ENCODE results near the gene SLC4A8. TPM values are rescaled to one million over a fixed set of nuclear protein-coding genes. Genes with fewer than 3 reads are reported as not detected.

Gene SLC4A8
- total RNA-seq, 1 experiment from 2014 or later: 3.0 TPM

GRCh38 chr12:51519755-51520154 is 95.1 kb downstream of the SLC4A8 start:
- BruUV-seq (replicated peaks): no TSS peak
- DNase-seq: no peak
- Histone ChIP-seq H3K27me3 (ENCODE audit: insufficient read depth, low read depth) (peaks cover 6% of the 10 kb centered on the region; the same call in 1 of the 2 replicates), H3K4me2 (no peak overlapping the region), H2AFZ (no peak overlapping the region), H3F3A (ENCODE audit: insufficient read depth, low read depth) (no peaks in the 10 kb centered on the region), H3K4me3 (no peak overlapping the region), H3K4me1 (replicated peaks; ENCODE audit: insufficient read depth) (no peaks in the 10 kb centered on the region), H3K27ac (no peak overlapping the region), H3K9me2 (ENCODE audit: insufficient read depth) (no peaks in the 10 kb centered on the region), H3K9me3 (ENCODE audit: insufficient read depth, low read depth) (no peaks in the 10 kb centered on the region), H3K36me3 (ENCODE audit: low read depth) (no peaks in the 10 kb centered on the region), H4K20me1 (ENCODE audit: insufficient read depth) (no peaks in the 10 kb centered on the region), H3K79me2 (ENCODE audit: low read depth) (no peaks in the 10 kb centered on the region)
- POLR2A ChIA-PET (ENCODE audit: unreplicated experiment): no interaction called here
- intact Hi-C loops (cut with micrococcal nuclease; ENCODE audit: unreplicated experiment): no loop called here
- CTCF ChIA-PET: no interaction called here
- no peak for TF ChIP-seq EZH2 (IDR thresholded peaks at IDR 0.05; ENCODE audit: low read depth)
- TF ChIP-seq, protein P1, sequence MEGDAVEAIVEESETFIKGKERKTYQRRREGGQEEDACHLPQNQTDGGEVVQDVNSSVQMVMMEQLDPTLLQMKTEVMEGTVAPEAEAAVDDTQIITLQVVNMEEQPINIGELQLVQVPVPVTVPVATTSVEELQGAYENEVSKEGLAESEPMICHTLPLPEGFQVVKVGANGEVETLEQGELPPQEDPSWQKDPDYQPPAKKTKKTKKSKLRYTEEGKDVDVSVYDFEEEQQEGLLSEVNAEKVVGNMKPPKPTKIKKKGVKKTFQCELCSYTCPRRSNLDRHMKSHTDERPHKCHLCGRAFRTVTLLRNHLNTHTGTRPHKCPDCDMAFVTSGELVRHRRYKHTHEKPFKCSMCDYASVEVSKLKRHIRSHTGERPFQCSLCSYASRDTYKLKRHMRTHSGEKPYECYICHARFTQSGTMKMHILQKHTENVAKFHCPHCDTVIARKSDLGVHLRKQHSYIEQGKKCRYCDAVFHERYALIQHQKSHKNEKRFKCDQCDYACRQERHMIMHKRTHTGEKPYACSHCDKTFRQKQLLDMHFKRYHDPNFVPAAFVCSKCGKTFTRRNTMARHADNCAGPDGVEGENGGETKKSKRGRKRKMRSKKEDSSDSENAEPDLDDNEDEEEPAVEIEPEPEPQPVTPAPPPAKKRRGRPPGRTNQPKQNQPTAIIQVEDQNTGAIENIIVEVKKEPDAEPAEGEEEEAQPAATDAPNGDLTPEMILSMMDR (conservative IDR thresholded peaks at IDR 0.05): no peak

GRCh38 chr12:51520576-51521325 is 96.1 kb downstream of the SLC4A8 start:
- POLR2A ChIA-PET (ENCODE audit: unreplicated experiment): no interaction called here
- TF ChIP-seq, protein P1 (conservative IDR thresholded peaks at IDR 0.05): no peak
- TF ChIP-seq EZH2 (IDR thresholded peaks at IDR 0.05; ENCODE audit: low read depth): no peak
- CTCF ChIA-PET: no interaction called here
- H3K9me3 ChIP-seq (ENCODE audit: insufficient read depth, low read depth): no peaks in the 10 kb centered on the region
- H2AFZ ChIP-seq: no peak overlapping the region
- no peaks in the 10 kb centered on the region for H3K4me1 ChIP-seq (replicated peaks; ENCODE audit: insufficient read depth)
- intact Hi-C loops (cut with micrococcal nuclease; ENCODE audit: unreplicated experiment): no loop called here
- no peaks in the 10 kb centered on the region for H3K9me2 ChIP-seq (ENCODE audit: insufficient read depth)
- 0 out of 2 replicates have a peak, but pooled peaks cover under 1% of the 10 kb centered on the region for H3K27me3 ChIP-seq (ENCODE audit: insufficient read depth, low read depth)
- H3K4me3 ChIP-seq: no peak overlapping the region
- BruUV-seq (replicated peaks): no TSS peak
- no peaks in the 10 kb centered on the region for H4K20me1 ChIP-seq (ENCODE audit: insufficient read depth)
- no peak for DNase-seq
- H3K36me3 ChIP-seq (ENCODE audit: low read depth): no peaks in the 10 kb centered on the region
- no peak overlapping the region for H3K27ac ChIP-seq
- H3K79me2 ChIP-seq (ENCODE audit: low read depth): no peaks in the 10 kb centered on the region
- H3K4me2 ChIP-seq: no peak overlapping the region
- H3F3A ChIP-seq (ENCODE audit: insufficient read depth, low read depth): no peaks in the 10 kb centered on the region

DNA sequence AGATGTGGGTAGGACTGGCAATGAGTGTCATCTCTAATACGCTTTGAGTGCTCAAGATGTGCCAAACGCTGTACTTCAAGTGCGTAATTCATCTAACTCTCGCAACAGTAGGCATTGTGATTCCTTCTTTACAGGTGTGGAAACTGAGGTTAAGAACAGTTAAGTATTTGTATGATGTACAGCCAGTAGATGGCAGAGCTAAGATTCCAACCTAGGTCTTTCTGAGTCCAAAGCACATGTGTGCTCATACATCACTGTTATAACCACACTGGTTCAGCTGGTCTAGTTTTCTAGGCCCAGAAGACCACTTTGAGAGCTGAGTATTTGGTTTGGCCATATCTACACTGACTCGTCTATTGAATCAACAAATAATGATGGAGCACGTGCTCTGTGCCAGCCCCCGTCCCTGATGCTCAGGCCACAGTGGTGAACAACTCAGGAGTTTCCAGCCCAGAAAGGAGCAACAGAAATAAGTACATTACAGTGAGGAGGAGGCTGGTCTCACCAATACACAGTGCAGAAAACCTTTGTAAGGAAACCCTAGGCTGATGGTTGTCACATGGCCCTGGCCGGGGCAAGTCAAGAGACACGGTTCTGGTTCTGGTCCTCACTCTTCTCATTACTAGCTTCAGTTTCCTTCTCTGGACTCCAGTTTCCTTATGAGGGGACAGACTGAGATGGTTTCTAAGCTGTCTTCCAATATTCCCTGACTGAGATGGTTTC is 97.1 kb downstream of the SLC4A8 start:
- Histone ChIP-seq H3K79me2 (ENCODE audit: low read depth) (no peaks in the 10 kb centered on the region), H3K4me2 (no peak overlapping the region), H3K9me3 (ENCODE audit: insufficient read depth, low read depth) (no peaks in the 10 kb centered on the region), H3K36me3 (ENCODE audit: low read depth) (no peaks in the 10 kb centered on the region), H4K20me1 (ENCODE audit: insufficient read depth) (no peaks in the 10 kb centered on the region), H3K4me3 (no peak overlapping the region), H3F3A (ENCODE audit: insufficient read depth, low read depth) (no peaks in the 10 kb centered on the region), H3K9me2 (ENCODE audit: insufficient read depth) (no peaks in the 10 kb centered on the region), H3K4me1 (replicated peaks; ENCODE audit: insufficient read depth) (no peaks in the 10 kb centered on the region), H3K27me3 (ENCODE audit: insufficient read depth, low read depth) (no peaks in the 10 kb centered on the region), H2AFZ (no peak overlapping the region), H3K27ac (no peak overlapping the region)
- POLR2A ChIA-PET (ENCODE audit: unreplicated experiment): no interaction called here
- no peak for DNase-seq
- intact Hi-C loops (cut with micrococcal nuclease; ENCODE audit: unreplicated experiment): no loop called here
- BruUV-seq (replicated peaks): no TSS peak
- CTCF ChIA-PET: no interaction called here
- TF ChIP-seq, protein P1 (conservative IDR thresholded peaks at IDR 0.05): no peak
- no peak for TF ChIP-seq EZH2 (IDR thresholded peaks at IDR 0.05; ENCODE audit: low read depth)
